GM12872 (cell line): ENCODE data around the gene FTO.

Experiments used
- TF ChIP-seq, protein P1 (sequence below): IDR thresholded peaks from 3 replicates; pipeline ENCODE4 v1.5.1; 2011; ENCODE audit warnings: low read depth, mild to moderate bottlenecking, low read length, moderate library complexity; ENCODE audit not compliant: insufficient read depth

The FTO gene

DNA sequence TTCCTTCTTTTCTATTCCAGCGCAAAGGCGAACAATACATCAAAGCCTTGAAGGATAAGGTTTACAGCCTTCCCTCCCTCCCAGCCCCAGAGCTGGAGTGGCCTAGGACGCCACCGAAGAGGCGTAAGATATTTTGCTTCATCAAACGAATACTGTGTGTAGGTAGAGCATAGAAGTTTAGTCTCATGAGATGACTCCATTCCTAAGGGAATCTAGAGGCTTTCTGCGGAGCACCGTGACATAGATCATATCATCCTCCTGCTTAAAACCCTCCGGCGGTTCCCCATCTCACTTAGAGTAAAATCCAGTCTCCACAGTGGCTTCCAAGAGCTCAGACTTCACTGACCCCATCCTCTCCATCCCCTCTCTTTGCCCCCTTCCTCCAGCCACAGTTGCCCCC lies 390.7 kb downstream of the FTO start:
- TF ChIP-seq, protein P1, sequence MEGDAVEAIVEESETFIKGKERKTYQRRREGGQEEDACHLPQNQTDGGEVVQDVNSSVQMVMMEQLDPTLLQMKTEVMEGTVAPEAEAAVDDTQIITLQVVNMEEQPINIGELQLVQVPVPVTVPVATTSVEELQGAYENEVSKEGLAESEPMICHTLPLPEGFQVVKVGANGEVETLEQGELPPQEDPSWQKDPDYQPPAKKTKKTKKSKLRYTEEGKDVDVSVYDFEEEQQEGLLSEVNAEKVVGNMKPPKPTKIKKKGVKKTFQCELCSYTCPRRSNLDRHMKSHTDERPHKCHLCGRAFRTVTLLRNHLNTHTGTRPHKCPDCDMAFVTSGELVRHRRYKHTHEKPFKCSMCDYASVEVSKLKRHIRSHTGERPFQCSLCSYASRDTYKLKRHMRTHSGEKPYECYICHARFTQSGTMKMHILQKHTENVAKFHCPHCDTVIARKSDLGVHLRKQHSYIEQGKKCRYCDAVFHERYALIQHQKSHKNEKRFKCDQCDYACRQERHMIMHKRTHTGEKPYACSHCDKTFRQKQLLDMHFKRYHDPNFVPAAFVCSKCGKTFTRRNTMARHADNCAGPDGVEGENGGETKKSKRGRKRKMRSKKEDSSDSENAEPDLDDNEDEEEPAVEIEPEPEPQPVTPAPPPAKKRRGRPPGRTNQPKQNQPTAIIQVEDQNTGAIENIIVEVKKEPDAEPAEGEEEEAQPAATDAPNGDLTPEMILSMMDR: no peak

DNA sequence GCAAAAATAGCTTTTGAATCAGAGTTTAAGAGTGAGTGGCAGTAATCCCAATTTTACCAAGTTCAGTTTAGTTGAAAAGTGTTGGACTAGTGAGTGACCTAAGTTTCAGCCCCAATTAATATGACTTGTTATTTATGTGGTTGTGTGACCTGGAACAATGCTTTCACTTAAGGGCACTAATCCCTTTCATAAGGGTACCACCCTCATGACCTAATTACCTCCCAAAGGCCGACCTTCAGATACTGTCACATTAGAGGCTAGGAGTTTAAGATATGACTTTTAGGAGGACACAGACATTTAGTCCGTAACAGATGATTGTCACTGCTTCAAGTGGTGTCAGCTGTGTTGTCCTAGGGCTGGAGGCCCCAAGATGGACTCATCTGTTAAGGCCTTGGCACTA lies 392.7 kb downstream of the FTO start:
- TF ChIP-seq, protein P1: no peak

DNA sequence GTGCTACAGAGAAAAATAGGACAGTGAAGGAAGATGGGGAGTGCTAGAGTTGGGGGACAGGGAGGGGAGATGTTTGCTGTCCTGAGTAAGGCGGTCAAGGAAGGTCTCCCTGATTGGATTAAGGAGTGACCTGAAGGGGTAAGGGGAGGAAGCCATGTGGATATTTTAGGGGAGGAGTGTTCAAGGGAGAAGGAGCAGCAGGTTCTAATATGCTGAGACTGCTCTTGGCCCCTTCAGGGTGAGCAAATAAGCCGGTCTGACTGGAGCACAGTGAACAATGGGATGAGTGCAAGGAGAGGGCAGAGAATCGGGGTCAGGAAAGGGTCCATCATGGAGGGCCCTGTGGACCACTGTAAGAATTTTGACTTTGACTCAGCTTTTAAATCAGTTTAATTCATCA lies 393.8 kb downstream of the FTO start:
- TF ChIP-seq, protein P1: no peak

DNA sequence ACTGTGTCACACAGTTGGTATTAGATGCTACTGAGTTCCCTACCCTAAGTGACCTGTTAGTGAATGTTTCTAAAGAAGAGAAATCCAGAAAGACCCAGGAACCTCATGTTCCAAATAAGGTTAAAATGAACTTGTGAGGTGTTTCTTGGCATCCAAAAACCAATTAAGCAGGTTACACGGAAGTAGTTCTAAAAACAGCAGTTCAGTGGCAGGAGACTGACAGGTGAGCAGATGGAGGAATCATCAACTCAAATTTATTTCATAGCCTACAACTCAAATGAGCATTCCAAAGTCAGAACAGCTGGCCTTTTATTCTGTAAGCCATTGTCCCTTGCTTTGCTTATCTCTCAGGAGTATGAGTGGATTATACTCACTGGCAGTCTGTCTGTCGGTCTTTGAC lies 394.3 kb downstream of the FTO start:
- TF ChIP-seq, protein P1: no peak

DNA sequence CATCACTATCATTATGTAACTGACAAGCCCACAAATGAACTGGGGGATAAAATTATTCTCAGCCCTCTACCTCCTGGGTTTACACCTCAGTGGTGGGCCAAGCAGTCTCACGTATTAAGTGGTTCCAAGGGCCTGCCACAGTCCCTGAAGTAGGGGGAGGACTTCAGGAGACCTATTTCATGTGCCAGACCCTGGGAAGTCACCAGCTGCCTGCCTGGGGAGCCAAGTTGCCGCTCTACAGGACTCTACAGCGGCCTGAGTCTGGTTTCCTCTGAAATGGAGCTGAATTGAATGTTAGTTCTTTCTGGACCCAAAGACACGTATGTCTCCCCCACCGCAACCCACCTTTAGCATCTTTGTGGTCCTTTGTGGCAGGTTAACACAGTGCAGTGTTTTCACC lies 395.7 kb downstream of the FTO start:
- TF ChIP-seq, protein P1: no peak

DNA sequence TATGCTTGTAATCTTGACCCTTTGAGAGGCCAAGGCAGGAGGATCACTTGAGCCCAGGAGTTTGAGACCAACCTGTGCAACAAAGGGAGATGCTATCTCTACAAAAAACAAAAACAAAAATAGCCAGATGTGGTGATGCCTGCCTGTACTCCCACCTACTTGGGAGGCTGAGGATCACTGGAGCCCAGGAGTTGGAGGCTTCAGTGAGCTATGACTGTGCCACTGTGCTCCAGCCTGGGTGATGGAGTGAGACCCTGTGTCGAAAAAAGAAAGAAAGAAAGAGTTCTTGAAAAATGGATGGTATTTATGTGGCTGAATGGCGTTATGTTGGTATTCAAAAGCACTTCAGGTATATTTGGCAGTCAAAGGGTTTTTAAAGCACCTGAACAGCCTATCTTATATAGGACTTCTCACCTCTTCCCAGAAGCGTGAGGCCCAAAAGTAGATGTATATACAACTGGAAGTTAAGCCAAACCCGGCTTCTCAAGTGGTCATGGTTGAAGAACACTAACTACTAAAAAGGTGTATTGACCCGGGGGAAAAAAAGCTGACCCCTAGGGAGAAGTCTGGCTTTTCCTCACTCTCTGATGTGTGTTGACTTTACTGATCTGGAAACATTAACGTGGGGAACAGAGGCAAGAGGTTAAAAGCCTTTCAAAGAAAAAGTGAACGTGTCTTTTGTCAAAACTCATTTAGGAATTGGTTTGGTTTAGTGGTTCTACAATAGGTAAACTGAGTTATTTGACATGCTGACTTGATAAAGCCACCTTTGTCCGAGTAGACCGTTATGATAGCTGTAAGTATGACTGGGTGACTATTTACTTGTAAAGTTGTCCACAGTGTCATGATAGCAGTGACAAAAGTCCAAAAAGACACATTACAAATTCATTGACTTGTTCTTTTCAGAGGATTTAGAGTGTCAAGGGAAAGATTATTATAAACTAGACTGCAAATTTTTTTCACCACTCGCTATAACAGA lies 399.2 kb downstream of the FTO start:
- TF ChIP-seq, protein P1: no peak

DNA sequence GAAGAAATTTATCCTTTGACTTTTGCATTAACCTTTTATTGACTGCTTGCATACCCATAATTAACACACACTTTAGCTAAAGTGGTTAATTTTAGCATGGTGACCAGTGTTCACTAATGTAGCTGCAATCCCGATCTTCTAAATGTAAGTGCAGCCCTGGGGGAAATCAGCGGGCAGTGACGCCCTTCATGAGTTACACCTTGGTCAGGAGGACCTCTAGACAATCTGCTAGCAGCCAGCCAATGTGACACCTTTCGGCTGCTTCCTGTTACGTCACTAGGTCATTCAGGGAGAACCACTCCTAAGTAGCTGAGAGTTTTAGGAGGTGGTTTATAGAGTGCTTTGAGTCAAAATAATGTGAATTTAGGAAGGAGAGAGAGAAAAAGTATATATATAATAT lies 402.1 kb downstream of the FTO start:
- TF ChIP-seq, protein P1: no peak
